Activated CD8-positive, alpha-beta T cell treated with anti-CD3 and anti-CD28 coated beads for 36 hours (primary cell): ENCODE results near the gene PTPRK. TPM values are rescaled to one million over a fixed set of nuclear protein-coding genes. Genes with fewer than 3 reads are reported as not detected.

ENCODE experiments used
- ATAC-seq: fragments of 200-7000 bp; cut with Tn5 transposase; one replicate; pipeline ENCODE4 v1.10.0; 2021; ENCODE audit warnings: mild to moderate bottlenecking, moderate library complexity
- CTCF ChIA-PET: fragments of 350-600 bp; sonication (Branson Sonifier 250); formaldehyde crosslinking; loops from one replicate; lab custom pipeline; 2021; ENCODE audit warnings: antibody characterized with exemption; lab: Charles Lee
- POLR2A ChIA-PET: fragments of 350-600 bp; sonication (Branson Sonifier 250); formaldehyde crosslinking; loops from one replicate; lab custom pipeline; 2021; ENCODE audit warnings: antibody characterized with exemption; lab: Charles Lee
- DNase-seq: peaks from one replicate; pipeline ENCODE4 v3.0.0-alpha.2; 2020
- H3K27ac Mint-ChIP-seq: one replicate; pipeline ENCODE4 v1.8.0; 2021; ENCODE audit warnings: mild to moderate bottlenecking, mixed read lengths
- H3K27me3 Mint-ChIP-seq: one replicate; pipeline ENCODE4 v1.8.0; 2021; ENCODE audit warnings: mixed read lengths
- H3K36me3 Mint-ChIP-seq: one replicate; pipeline ENCODE4 v1.8.0; 2021; ENCODE audit warnings: low read depth, mixed read lengths
- H3K4me1 Mint-ChIP-seq: one replicate; pipeline ENCODE4 v1.8.0; 2021; ENCODE audit warnings: low read depth, mixed read lengths
- H3K4me3 Mint-ChIP-seq: one replicate; pipeline ENCODE4 v1.8.0; 2021; ENCODE audit warnings: mild to moderate bottlenecking, moderate library complexity, mixed read lengths
- H3K9me3 Mint-ChIP-seq: one replicate; pipeline ENCODE4 v1.8.0; 2021; ENCODE audit warnings: mixed read lengths
- CTCF ChIP-seq: fragments of 200-600 bp; IDR thresholded peaks from one replicate; pipeline ENCODE4 v1.8.0; 2022; ENCODE audit warnings: antibody characterized with exemption, mild to moderate bottlenecking
- intact Hi-C: fragments of 100-400 bp; cut with micrococcal nuclease; formaldehyde crosslinking; loops from one replicate; pipeline ENCODE4 v1.10.0; 2022
- total RNA-seq, 2 experiments: library from RNA; stranded (reverse); gene quantifications; one replicate each; pipeline ENCODE4 v1.2.3, GENCODE V29; 2021

The PTPRK gene
- total RNA-seq, 2 experiments from 2014 or later: 7.7 to 8.9 TPM

- H3K36me3 Mint-ChIP-seq: peaks cover 64% of the 10 kb centered on the region
- no peak for TF ChIP-seq CTCF
- H3K4me1 Mint-ChIP-seq: peaks cover 73% of the 10 kb centered on the region
- H3K9me3 Mint-ChIP-seq: peaks cover 21% of the 10 kb centered on the region
- ChIA-PET CTCF (interaction anchor here (0.9 kb wide), 1 partner anchor 121 kb away, joined by 3 read pairs; no protein-coding TSS in a partner anchor), POLR2A (interaction anchor here (1.1 to 1.4 kb wide), 4 partner anchors 9 to 118 kb away, joined by 3 read pairs; partner anchors contain the start of gene THEMIS)
- no peaks in the 10 kb centered on the region for H3K27me3 Mint-ChIP-seq
- H3K27ac Mint-ChIP-seq: peak overlapping the region; percentile 47
- intact Hi-C loops: loop anchor here (10.0 kb wide), 1 partner anchor 278 kb away; no protein-coding TSS in a partner anchor
- no peak for DNase-seq
- peak overlapping the region; percentile 18 for H3K4me3 Mint-ChIP-seq
- ATAC-seq: no peak
Observed at GRCh38 chr6:127976796-127977195, 543.6 kb downstream of the PTPRK start.

- CTCF ChIA-PET: interaction anchor here (0.8 to 1.0 kb wide), 2 partner anchors 9 to 19 kb away, joined by 3 read pairs; no protein-coding TSS in a partner anchor
- H3K9me3 Mint-ChIP-seq: peaks cover 16% of the 10 kb centered on the region
- POLR2A ChIA-PET: interaction anchor here (1.1 to 1.4 kb wide), 2 partner anchors 8 to 117 kb away, joined by 3 read pairs; no protein-coding TSS in a partner anchor
- H3K27ac Mint-ChIP-seq: peak overlapping the region; percentile 43
- TF ChIP-seq CTCF: no peak
- ATAC-seq: no peak
- DNase-seq: no peak
- intact Hi-C loops: loop anchor here (10.0 kb wide), 1 partner anchor 279 kb away; no protein-coding TSS in a partner anchor
- H3K27me3 Mint-ChIP-seq: no peaks in the 10 kb centered on the region
- H3K4me3 Mint-ChIP-seq: no peak overlapping the region
- peaks cover 59% of the 10 kb centered on the region for H3K36me3 Mint-ChIP-seq
- peaks cover 73% of the 10 kb centered on the region for H3K4me1 Mint-ChIP-seq
Observed at GRCh38 chr6:127976111-127976510, 544.3 kb downstream of the PTPRK start.

- ChIA-PET POLR2A (interaction anchor here (0.9 to 2.7 kb wide), 7 partner anchors 22 to 79 kb away, joined by 3 to 12 read pairs (median 3); partner anchors contain the start of gene THEMIS), CTCF (interaction anchor here (0.9 to 5.3 kb wide), 3 partner anchors 9 to 118 kb away, joined by 4 to 25 read pairs (median 10); no protein-coding TSS in a partner anchor)
- peaks cover 77% of the 10 kb centered on the region for H3K4me1 Mint-ChIP-seq
- ATAC-seq (peak; percentile 24), DNase-seq (peak; percentile 65)
- no peak for TF ChIP-seq CTCF
- peak overlapping the region; percentile 80 for H3K4me3 Mint-ChIP-seq
- peaks cover 12% of the 10 kb centered on the region for H3K9me3 Mint-ChIP-seq
- intact Hi-C loops: loop anchor here (1.0 to 10.0 kb wide), 3 partner anchors 38 to 282 kb away; partner anchors contain the start of gene THEMIS
- peak overlapping the region; percentile 96 for H3K27ac Mint-ChIP-seq
- no peaks in the 10 kb centered on the region for H3K27me3 Mint-ChIP-seq
- H3K36me3 Mint-ChIP-seq: peaks cover 45% of the 10 kb centered on the region
Observed at GRCh38 chr6:127972815-127973214, 547.6 kb downstream of the PTPRK start.

GRCh38 chr6:127971945-127972391 lies 548.4 kb downstream of the PTPRK start:
- Mint-ChIP-seq H3K36me3 (peaks cover 42% of the 10 kb centered on the region), H3K27ac (peak overlapping the region; percentile 96), H3K27me3 (no peaks in the 10 kb centered on the region), H3K4me3 (peak overlapping the region; percentile 80), H3K9me3 (peaks cover 12% of the 10 kb centered on the region), H3K4me1 (peaks cover 79% of the 10 kb centered on the region)
- CTCF ChIA-PET: interaction anchor here (0.9 to 5.3 kb wide), 4 partner anchors 10 to 117 kb away, joined by 3 to 25 read pairs (median 7); no protein-coding TSS in a partner anchor
- intact Hi-C loops: loop anchor here (1.0 to 10.0 kb wide), 3 partner anchors 37 to 283 kb away; partner anchors contain the start of gene THEMIS
- POLR2A ChIA-PET: interaction anchor here (1.1 to 2.7 kb wide), 7 partner anchors 20 to 95 kb away, joined by 3 to 12 read pairs (median 5); partner anchors contain the start of gene THEMIS
- peak; percentile 76 for ATAC-seq
- peak; percentile 65 for DNase-seq
- no peak for TF ChIP-seq CTCF
